Karpas-422 (cell line): ENCODE results near the gene FNDC3B. TPM values are rescaled to one million over a fixed set of nuclear protein-coding genes. Genes with fewer than 3 reads are reported as not detected.

Experiments
- DNase-seq: peaks from one replicate; pipeline ENCODE4 v3.0.0-alpha.2; 2015
- H2AFZ ChIP-seq: fragments of 200-600 bp; sonication (generic); 2 replicates; pipeline ENCODE4 v1.6.1; 2014; ENCODE audit warnings: antibody characterized with exemption, low read length, mixed read lengths
- H3K27ac ChIP-seq: fragments of 200-600 bp; sonication (generic); 2 replicates; pipeline ENCODE4 v1.5.1; 2014; ENCODE audit warnings: mild to moderate bottlenecking, low read length, moderate library complexity
- H3K27me3 ChIP-seq: fragments of 200-600 bp; sonication (generic); 2 replicates; pipeline ENCODE4 v1.6.1; 2014; ENCODE audit warnings: low read length, mixed read lengths
- H3K36me3 ChIP-seq: fragments of 200-600 bp; sonication (generic); 2 replicates; pipeline ENCODE4 v1.6.1; 2014; ENCODE audit warnings: low read length, mixed read lengths; ENCODE audit not compliant: insufficient read depth
- H3K4me1 ChIP-seq: fragments of 200-600 bp; sonication (generic); 2 replicates; pipeline ENCODE4 v1.6.1; 2014; ENCODE audit warnings: mild to moderate bottlenecking, low read length, mixed read lengths
- H3K4me2 ChIP-seq: fragments of 200-600 bp; sonication (generic); 2 replicates; pipeline ENCODE4 v1.6.1; 2014; ENCODE audit warnings: low read length, low read depth, mild to moderate bottlenecking; ENCODE audit not compliant: poor library complexity, severe bottlenecking
- H3K4me3 ChIP-seq: fragments of 200-600 bp; sonication (generic); 2 replicates; pipeline ENCODE4 v1.5.1; 2014; ENCODE audit warnings: mild to moderate bottlenecking, antibody characterized with exemption, low read length, mixed read lengths
- H3K79me2 ChIP-seq: fragments of 200-600 bp; sonication (generic); 2 replicates; pipeline ENCODE4 v1.6.1; 2014; ENCODE audit warnings: mild to moderate bottlenecking, low read length, mixed read lengths
- H3K9ac ChIP-seq: fragments of 200-600 bp; sonication (generic); 2 replicates; pipeline ENCODE4 v1.6.0; 2014; ENCODE audit warnings: low read length
- H3K9me2 ChIP-seq: fragments of 200-600 bp; sonication (generic), shearing (Covaris generic); replicated peaks from 2 replicates; pipeline ENCODE4 v1.6.0; 2014; ENCODE audit warnings: mild to moderate bottlenecking, low read length, moderate library complexity; ENCODE audit not compliant: insufficient read depth
- H3K9me3 ChIP-seq: fragments of 300-700, 200-600 bp; sonication (generic); 2 replicates; pipeline ENCODE4 v1.6.1; 2014; ENCODE audit warnings: low read length, mixed read lengths
- H4K20me1 ChIP-seq: fragments of 200-600 bp; sonication (generic); 2 replicates; pipeline ENCODE4 v1.6.1; 2014; ENCODE audit warnings: mild to moderate bottlenecking, antibody characterized with exemption, low read length, low read depth; ENCODE audit not compliant: insufficient read depth
- total RNA-seq: library from RNA; depleted of rRNA; stranded (reverse); fragments of >200 nt; shearing (Covaris generic); gene quantifications from 2 replicates; pipeline ENCODE4 v1.2.3, GENCODE V29; 2014; ENCODE audit warnings: low replicate concordance

FNDC3B gene
- total RNA-seq, 1 experiment from 2014 or later, result 2.6 TPM

GRCh38 chr3:172177046-172177445, 137.7 kb downstream of the FNDC3B start:
- Histone ChIP-seq H3K27ac (no peak overlapping the region), H4K20me1 (no peaks in the 10 kb centered on the region), H3K4me3 (no peak overlapping the region), H2AFZ (no peak overlapping the region), H3K9ac (no peak overlapping the region), H3K36me3 (no peaks in the 10 kb centered on the region), H3K4me1 (no peaks in the 10 kb centered on the region), H3K4me2 (no peak overlapping the region), H3K9me3 (no peaks in the 10 kb centered on the region), H3K27me3 (no peaks in the 10 kb centered on the region), H3K79me2 (no peaks in the 10 kb centered on the region), H3K9me2 (no peaks in the 10 kb centered on the region)
- DNase-seq, result no peak

- Histone ChIP-seq H3K27me3 (no peaks in the 10 kb centered on the region), H3K9me3 (no peaks in the 10 kb centered on the region), H3K9me2 (no peaks in the 10 kb centered on the region), H3K79me2 (no peaks in the 10 kb centered on the region), H3K9ac (no peak overlapping the region), H2AFZ (no peak overlapping the region), H3K4me2 (no peak overlapping the region), H3K4me1 (no peaks in the 10 kb centered on the region), H3K4me3 (no peak overlapping the region), H3K27ac (no peak overlapping the region), H4K20me1 (no peaks in the 10 kb centered on the region), H3K36me3 (no peaks in the 10 kb centered on the region)
- DNase-seq, result no peak
These were observed 138.5 kb downstream of the FNDC3B start for GRCh38 chr3:172177803-172178316.

- Histone ChIP-seq H3K4me3 (no peak overlapping the region), H2AFZ (no peak overlapping the region), H3K36me3 (no peaks in the 10 kb centered on the region), H3K9ac (no peak overlapping the region), H3K27me3 (no peaks in the 10 kb centered on the region), H3K9me2 (no peaks in the 10 kb centered on the region), H3K27ac (no peak overlapping the region), H3K4me2 (no peak overlapping the region), H3K79me2 (no peaks in the 10 kb centered on the region), H3K9me3 (no peaks in the 10 kb centered on the region), H4K20me1 (no peaks in the 10 kb centered on the region), H3K4me1 (no peaks in the 10 kb centered on the region)
- DNase-seq, result no peak
These were observed 140.5 kb downstream of the FNDC3B start for GRCh38 chr3:172179680-172180399.

GRCh38 chr3:172180473-172180872, 141.1 kb downstream of the FNDC3B start:
- Histone ChIP-seq H4K20me1 (no peaks in the 10 kb centered on the region), H3K27ac (no peak overlapping the region), H3K36me3 (no peaks in the 10 kb centered on the region), H3K9me3 (no peaks in the 10 kb centered on the region), H3K4me3 (no peak overlapping the region), H3K4me2 (no peak overlapping the region), H3K9ac (no peak overlapping the region), H3K4me1 (no peaks in the 10 kb centered on the region), H3K27me3 (no peaks in the 10 kb centered on the region), H3K79me2 (no peaks in the 10 kb centered on the region), H3K9me2 (no peaks in the 10 kb centered on the region), H2AFZ (no peak overlapping the region)
- no peak for DNase-seq

- Histone ChIP-seq H3K4me1 (no peaks in the 10 kb centered on the region), H3K27me3 (no peaks in the 10 kb centered on the region), H3K4me2 (no peak overlapping the region), H3K79me2 (no peaks in the 10 kb centered on the region), H4K20me1 (no peaks in the 10 kb centered on the region), H3K4me3 (no peak overlapping the region), H3K27ac (no peak overlapping the region), H3K9me2 (no peaks in the 10 kb centered on the region), H2AFZ (no peak overlapping the region), H3K36me3 (no peaks in the 10 kb centered on the region), H3K9ac (no peak overlapping the region), H3K9me3 (no peaks in the 10 kb centered on the region)
- DNase-seq, result no peak
These were observed 142.7 kb downstream of the FNDC3B start for GRCh38 chr3:172181932-172182586.

- no peak for DNase-seq
- H2AFZ ChIP-seq, result no peak overlapping the region
- H3K4me2 ChIP-seq, result no peak overlapping the region
- no peak overlapping the region for H3K4me3 ChIP-seq
- H4K20me1 ChIP-seq, result no peaks in the 10 kb centered on the region
- no peak overlapping the region for H3K27ac ChIP-seq
- no peaks in the 10 kb centered on the region for H3K79me2 ChIP-seq
- no peaks in the 10 kb centered on the region for H3K9me2 ChIP-seq
- H3K9ac ChIP-seq, result no peak overlapping the region
- no peaks in the 10 kb centered on the region for H3K9me3 ChIP-seq
- H3K36me3 ChIP-seq, result no peaks in the 10 kb centered on the region
- no peaks in the 10 kb centered on the region for H3K27me3 ChIP-seq
- no peaks in the 10 kb centered on the region for H3K4me1 ChIP-seq
These were observed 143.4 kb downstream of the FNDC3B start for GRCh38 chr3:172182797-172183196.

GRCh38 chr3:172184106-172184822, 144.9 kb downstream of the FNDC3B start:
- no peaks in the 10 kb centered on the region for H3K9me3 ChIP-seq
- H3K36me3 ChIP-seq, result no peaks in the 10 kb centered on the region
- no peaks in the 10 kb centered on the region for H4K20me1 ChIP-seq
- H3K27me3 ChIP-seq, result no peaks in the 10 kb centered on the region
- H3K9ac ChIP-seq, result no peak overlapping the region
- H3K4me2 ChIP-seq, result no peak overlapping the region
- no peaks in the 10 kb centered on the region for H3K9me2 ChIP-seq
- no peak overlapping the region for H2AFZ ChIP-seq
- no peak for DNase-seq
- no peaks in the 10 kb centered on the region for H3K4me1 ChIP-seq
- no peak overlapping the region for H3K4me3 ChIP-seq
- H3K79me2 ChIP-seq, result no peaks in the 10 kb centered on the region
- no peak overlapping the region for H3K27ac ChIP-seq

- Histone ChIP-seq H2AFZ (no peak overlapping the region), H3K27me3 (no peaks in the 10 kb centered on the region), H3K36me3 (no peaks in the 10 kb centered on the region), H3K4me3 (no peak overlapping the region), H3K9me2 (no peaks in the 10 kb centered on the region), H3K4me2 (no peak overlapping the region), H3K4me1 (no peaks in the 10 kb centered on the region), H3K9me3 (no peaks in the 10 kb centered on the region), H3K9ac (no peak overlapping the region), H3K79me2 (no peaks in the 10 kb centered on the region), H4K20me1 (no peaks in the 10 kb centered on the region), H3K27ac (no peak overlapping the region)
- DNase-seq, result no peak
These were observed 146.5 kb downstream of the FNDC3B start for GRCh38 chr3:172185907-172186306.
